NB4 (cell line): Measurements from ENCODE around the gene TRPM6.

Experiments
- CTCF ChIP-seq: IDR thresholded peaks from one replicate; pipeline ENCODE4 v1.5.1; 2012; ENCODE audit warnings: low read depth, low read length
- MAX ChIP-seq: IDR thresholded peaks from 2 replicates; pipeline ENCODE4 v1.6.1; 2011; ENCODE audit warnings: low read depth, low read length
- MYC ChIP-seq: IDR thresholded peaks from 2 replicates; pipeline ENCODE4 v1.6.1; 2011; ENCODE audit warnings: low read depth, low read length
- POLR2A ChIP-seq: IDR thresholded peaks from 2 replicates; pipeline ENCODE4 v1.6.1; 2011; ENCODE audit warnings: mild to moderate bottlenecking; ENCODE audit not compliant: insufficient read length; ENCODE audit errors: extremely low read depth

- TF ChIP-seq CTCF (no peak), POLR2A (no peak), MAX (no peak), MYC (no peak)
Observed at GRCh38 chr9:74696520-74696919, 191.2 kb downstream of the TRPM6 start.
